Measurements from ENCODE around the gene USP40. TPM values are rescaled to one million over a fixed set of nuclear protein-coding genes. Genes with fewer than 3 reads are reported as not detected.
A peak's percentile ranks its signal among the peaks of the same experiment; 100 is the strongest.

Gene USP40
- total RNA-seq, 1 experiment from 2014 or later, result 20.4 TPM

DNA sequence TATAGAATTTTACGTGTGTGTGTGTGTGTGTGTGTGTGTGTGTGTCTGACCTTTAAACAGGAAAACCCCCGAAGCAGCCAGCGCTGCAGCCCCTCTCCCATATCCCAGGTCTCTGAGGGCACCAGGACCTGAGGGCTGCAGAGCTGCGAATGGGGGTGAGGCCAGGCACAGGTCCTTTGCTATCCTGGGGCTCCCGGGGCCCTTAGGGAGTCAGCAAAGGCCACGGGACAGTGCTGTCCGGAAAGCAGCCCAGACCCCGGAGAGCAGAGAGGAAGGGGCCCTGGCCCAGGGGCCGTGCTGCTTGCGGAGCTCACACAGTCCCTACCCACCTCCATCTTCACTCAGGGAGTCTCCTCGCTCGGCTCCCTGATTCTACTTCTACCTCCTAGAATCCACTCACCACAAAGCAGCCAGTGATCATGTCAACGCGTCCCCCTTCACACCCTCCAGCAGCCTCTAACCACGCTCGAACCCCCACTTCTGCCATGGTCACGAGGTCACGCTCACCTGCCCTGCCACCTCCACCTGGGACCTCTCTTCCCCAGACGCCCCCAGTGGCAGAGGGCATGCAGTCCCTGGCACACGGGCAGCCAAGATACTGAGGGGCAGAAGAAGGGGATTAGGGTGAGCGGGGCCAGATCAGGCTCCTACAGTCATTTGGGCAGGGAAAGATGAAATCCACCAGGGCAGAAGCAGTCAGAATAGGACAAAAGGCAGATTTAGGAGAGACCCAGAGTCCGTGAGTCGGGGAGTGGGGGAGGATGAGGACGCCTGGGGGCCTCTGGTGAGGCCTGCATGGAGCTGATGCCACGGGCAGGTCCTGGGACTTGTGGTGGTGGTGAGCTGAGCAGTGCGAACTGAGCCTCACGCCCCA lies 86.7 kb downstream of the USP40 start:
- no peak for DNase-seq (ENCODE audit: low spot score)

GRCh38 chr2:233477548-233478433 lies 88.8 kb downstream of the USP40 start:
- DNase-seq (ENCODE audit: low spot score), result no peak

DNA sequence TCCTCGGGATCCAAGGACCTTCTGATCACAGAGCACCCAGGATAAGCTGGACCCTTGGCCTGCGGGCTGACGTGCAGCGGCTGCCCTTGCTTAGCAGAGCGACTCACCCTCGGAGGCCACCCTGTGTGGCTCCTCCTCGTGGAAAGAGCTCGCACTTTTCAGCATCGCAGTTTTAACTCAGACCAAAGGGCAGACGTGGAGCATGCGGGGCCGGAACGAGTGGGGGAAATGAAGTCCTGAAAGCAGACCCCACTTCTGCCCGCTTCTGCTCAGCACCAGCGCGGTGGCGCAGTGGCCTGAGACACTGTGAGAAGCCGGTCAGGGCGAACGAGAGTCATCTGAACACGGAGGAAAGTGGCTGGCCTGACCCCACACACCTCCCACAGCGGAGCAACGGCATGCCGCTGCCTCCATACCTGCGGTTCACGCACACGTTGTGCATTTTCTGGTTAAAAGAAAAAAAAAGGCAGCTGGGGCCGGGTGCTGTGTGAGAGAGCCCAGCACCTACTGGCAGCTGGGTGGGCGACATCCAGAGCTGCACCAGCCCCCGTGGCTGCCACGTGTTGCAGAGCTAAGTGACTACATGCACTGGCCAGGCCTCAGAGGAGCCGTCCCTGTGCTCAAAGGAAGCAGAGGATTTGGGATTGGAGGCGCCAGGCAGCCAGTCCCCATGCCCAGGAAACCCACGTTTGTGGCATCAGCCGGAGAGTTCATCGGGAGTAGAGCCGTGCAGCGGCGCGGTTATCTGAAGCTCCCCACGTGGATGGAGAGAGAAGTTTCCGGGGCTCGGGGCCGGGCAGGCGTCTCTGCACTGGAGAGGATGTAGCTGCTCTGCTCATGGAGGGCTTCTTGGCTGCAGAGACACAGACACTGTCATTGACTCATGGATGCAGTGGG lies 89.7 kb downstream of the USP40 start:
- DNase-seq (ENCODE audit: low spot score), result no peak

DNA sequence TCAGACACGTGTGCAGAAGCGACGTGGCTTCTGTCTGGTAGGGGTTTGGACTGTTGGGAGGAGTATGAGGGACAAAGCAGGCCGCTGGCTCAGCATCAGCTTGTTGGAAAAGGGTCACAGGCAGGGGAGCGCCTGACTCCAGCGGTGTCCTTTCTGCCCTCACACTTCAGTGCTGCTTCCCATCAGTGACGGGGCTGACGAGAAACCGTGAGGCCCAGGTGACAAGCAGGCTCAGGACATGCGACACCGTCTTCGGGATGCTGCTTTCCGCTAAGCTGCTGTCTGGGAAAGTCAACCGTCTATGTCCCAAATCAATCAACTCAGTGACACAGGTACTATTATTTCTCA lies 90.5 kb downstream of the USP40 start:
- DNase-seq (ENCODE audit: low spot score), result no peak

DNA sequence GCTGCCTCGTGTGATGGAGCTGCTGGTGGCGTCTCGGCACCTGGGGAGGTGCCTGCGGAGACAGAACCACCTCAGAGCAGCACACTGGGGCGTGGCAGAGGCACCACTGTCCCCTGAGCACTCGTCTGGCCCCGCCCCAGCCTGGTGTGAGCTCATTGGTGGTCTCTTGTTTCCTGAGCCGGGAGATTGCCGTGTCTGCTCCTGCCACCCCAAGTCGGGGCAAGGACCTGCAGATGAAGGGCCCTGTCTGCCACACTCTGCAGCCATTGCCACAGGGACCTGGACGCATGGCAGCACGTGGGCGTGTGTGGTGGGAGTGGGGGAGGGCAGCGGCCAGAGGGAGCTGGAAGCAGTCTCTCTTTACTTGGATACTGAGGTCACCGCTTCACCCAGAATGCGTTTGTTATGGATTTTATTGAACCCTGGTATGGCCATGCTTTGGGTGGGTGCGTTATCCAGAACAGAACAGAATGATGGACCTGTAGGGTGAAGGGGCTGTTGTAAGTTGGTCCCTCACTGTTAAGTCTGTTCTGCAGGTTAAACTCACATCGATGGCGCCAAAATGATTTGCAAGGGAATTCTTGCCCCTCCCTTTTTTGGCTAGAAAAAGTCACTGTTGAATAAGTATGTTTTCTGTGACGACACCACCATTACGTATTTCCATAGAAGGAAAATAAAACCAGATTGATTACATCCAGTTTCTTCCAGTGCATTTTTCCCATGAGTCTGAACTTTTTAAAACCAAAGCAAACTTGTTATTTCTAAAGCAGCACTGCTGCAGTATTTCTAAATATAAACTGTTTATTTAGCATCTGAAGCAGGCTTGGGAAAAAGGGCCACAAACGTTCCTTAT lies 92.0 kb downstream of the USP40 start:
- no peak for DNase-seq (ENCODE audit: low spot score)

DNA sequence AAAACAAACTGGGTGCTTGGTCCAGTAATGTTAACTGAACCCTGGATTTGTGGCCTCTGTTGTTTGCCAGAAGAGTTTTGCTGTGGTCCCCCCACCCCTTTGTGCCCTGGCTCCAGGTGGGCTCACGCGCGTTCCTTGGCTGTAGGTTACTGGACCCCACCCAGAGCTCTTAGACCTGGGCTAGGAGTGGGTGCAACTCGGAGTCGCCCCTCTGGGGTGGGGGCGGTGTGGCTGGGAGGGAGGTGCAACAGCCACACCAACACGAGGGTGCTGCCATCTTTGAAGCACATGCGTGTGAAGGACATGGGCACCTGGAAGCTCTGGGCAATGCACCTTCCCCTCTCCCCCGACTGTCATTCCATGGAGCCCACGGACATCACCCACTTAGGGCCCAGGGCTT lies 92.7 kb downstream of the USP40 start:
- DNase-seq (ENCODE audit: low spot score), result no peak

- no peak for DNase-seq (ENCODE audit: low spot score)
These were observed 93.2 kb downstream of the USP40 start for GRCh38 chr2:233473386-233473791.

DNA sequence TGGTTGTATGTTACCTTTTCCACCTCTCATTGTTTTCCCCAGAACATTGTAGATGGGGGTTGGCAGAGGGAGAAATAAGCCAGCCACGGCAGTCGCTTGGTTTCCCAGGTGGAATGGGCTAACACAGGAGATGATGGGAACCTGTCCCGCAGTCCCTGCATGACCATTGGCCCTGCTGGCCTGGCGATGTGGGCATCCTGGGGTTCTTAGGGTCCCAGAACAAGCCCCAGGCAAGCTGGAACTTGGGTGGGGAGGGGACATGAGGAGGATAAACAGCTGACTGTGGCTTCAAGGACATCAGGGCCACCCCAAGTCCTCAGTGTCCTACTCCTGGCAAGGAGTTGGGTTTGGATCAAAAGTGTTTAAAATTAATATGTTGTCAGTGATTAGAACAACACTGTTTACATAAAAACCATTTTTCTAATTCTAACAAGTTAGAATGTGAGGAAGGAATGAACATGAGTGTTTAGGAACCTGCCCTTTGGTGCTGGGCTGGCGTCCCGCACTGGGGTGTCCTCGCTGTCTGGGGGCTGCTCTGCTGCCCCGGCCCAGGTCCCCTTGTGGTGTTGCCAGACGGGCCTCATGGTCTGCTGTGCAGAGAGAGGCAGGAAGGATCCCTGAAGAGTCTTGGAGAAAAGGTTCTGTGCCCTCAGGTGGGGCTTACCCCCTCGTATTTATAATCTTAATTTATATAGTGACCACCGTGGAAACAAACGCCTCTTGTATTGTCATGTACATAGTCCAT lies 95.1 kb downstream of the USP40 start:
- no peak for DNase-seq (ENCODE audit: low spot score)

- DNase-seq (ENCODE audit: low spot score), result no peak
These were observed 95.7 kb downstream of the USP40 start for GRCh38 chr2:233470839-233471238.

DNA sequence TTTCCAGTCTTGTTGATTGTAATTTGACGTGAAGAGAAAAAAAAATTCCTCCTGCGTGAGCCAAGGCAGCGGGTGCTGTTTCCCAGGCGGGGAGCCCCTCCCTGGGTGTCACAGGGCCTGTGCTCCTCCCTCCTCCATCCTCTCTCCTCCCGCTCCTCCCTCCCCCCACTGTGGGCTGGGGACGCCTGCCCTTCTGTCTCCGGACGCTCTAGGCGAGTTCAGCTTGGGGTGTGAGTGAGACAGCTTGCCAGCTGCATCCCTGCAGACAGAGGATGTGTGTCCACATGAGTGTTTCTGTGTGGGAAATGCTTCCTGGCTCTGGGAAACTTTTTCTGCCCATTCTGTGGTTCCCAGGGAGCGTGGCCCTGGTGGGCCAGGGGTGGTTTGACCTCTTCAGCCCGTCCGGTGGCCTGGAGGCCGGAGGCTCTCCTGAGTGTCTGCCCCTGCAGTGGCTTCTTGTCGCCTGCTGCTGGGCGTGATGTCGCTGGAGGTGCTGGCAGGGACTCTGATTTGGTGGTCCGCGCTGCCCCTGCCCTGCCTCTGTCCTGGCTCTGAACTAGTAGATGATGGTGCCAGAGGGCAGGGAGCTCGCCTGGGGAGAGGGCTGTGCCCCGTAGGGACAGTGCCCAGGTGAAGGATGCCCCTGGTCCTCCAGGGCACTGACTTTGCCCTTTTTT lies 96.4 kb downstream of the USP40 start:
- no peak for DNase-seq (ENCODE audit: low spot score)

GRCh38 chr2:233469261-233470010 lies 97.1 kb downstream of the USP40 start:
- no peak for DNase-seq (ENCODE audit: low spot score)

DNA sequence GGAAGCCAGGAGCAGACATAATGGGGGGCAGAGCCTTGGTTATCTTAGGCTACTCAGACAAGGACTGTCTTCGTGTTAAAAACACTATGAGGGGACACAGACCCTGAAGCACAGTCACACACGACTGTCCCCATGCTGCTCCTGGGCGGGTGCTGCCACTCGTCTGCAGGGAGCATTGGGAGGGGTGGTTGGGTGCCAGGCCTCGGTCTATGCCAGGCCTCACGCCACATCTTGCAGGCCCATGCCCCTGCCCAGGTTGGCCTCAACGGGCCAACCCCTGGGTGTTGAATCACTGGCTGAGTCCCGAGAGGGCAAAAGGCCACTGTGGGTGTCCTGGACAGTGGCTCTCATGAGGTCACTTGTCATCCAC lies 97.9 kb downstream of the USP40 start:
- no peak for DNase-seq (ENCODE audit: low spot score)

DNA sequence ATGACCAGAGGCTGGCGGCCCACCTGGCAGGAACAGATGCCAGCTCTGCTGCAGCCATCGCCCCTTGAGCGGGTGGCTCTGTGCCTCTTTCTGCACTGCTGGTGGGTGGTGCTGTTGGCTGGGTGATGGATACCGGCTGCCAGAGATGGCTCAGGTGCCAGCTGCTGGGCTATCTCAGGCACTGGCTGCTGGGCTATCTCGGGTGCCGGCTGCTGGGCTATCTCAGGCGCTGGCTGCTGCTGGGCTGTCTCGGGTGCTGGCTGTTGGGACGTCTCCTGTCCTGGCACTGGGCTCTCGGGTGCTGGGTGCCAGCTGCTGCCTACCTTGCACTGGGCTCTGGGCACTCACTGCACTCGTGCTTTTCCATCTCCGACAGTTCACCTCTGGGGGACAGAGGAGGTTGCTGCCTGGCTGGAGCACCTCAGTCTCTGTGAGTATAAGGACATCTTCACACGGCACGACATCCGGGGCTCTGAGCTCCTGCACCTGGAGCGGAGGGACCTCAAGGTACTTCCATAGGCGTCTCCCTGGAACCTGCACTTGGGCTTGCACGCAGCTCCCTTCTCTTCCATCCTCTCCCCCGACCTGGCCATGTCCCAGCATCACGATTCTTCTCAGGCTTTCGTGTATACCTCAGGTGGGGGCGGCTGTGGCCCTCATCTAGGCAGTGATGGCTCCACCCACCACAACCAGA lies 98.4 kb downstream of the USP40 start:
- no peak for DNase-seq (ENCODE audit: low spot score)

DNA sequence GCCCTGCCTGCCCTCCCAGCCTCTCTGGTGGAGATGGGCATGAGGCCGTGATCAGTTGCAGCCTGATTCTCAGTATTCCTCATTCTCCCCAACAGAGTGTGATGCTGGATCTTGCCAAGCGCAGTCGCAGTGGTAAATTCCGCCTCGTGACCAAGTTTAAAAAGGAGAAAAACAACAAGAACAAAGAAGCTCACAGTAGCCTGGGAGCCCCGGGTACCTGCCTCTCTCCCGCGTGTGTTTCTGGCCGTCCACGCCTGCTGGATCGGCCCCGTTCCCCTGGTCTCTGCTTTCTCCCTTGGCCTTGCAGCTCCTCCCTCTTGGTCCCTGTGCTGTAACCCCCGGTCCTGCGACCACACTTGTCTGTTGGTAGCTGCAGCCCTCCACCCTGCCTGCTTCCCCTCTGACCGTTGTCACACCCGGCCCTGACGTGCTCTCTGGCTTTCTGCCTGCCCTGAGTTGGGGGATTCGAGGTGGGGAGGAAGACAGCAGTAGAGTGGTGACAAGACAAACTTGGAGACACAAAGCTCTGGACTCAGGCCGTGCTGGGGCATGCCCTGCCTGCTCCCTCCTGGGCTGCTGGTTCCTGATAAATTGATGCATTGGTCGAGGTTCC lies 99.5 kb downstream of the USP40 start:
- no peak for DNase-seq (ENCODE audit: low spot score)

DNA sequence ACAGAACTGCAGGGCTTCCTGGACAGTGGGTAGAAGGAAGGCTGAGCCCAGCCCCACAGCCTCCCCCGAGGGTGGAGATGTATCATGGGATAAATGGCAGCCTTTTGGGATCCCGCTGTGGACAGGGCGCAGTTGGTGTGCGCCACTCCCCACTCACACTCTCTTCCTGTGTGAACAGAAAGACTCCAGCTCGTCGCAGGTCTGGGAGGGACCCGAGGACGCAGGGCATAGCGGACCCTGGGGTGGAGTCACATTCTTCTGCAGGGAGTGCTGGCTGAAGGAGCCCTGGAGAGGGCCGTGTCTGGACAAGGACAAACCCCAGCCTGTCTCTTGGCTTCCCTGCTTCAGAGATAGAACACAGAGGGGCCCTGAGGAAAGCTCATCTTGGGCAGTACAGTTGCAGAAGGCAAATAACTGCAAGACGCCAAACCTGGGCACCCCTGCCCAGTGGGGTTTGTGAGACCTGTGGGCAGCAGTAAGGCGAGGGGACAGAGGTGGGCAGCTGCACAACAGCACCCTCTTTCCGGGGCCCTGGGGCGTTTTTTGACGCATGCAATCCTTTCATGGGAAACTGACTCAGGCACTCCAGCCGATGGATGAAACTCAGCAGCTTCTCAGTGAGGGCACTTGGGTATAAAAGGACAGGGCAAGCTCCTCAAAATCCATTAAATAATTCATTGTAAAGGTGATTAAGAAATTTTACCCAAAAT lies 101.9 kb downstream of the USP40 start:
- DNase-seq (ENCODE audit: low spot score), result peak; percentile 87

- no peak for DNase-seq (ENCODE audit: low spot score)
These were observed 102.5 kb downstream of the USP40 start for GRCh38 chr2:233464056-233464455.

DNA sequence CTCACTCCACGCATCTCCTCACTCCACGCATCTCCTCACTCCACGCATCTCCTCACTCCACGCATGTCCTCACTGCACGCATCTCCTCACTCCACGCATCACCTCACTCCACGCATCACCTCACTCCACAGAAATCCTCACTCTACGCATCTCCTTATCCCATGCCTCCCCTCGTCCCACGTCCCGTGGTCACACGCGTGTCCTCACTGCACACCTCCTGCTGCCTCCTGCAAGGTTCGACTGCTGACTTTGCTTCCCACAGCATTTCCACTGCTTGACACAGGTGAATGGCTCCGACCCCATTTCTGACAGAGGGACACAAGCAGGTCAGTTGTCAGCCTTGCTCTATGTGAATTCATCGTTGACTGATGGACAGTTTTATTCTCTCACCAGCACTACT lies 103.0 kb downstream of the USP40 start:
- DNase-seq (ENCODE audit: low spot score), result no peak
